NCI-H187 treated with DMSO at 0.1 percent for 48 hours (cell line): ENCODE measurements around the gene TSPAN18.

ENCODE experiments used
- DNase-seq: peaks from one replicate; lab custom pipeline; 2025; lab: John Stamatoyannopoulos, UW

The TSPAN18 gene, protein sequence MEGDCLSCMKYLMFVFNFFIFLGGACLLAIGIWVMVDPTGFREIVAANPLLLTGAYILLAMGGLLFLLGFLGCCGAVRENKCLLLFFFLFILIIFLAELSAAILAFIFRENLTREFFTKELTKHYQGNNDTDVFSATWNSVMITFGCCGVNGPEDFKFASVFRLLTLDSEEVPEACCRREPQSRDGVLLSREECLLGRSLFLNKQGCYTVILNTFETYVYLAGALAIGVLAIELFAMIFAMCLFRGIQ

DNA sequence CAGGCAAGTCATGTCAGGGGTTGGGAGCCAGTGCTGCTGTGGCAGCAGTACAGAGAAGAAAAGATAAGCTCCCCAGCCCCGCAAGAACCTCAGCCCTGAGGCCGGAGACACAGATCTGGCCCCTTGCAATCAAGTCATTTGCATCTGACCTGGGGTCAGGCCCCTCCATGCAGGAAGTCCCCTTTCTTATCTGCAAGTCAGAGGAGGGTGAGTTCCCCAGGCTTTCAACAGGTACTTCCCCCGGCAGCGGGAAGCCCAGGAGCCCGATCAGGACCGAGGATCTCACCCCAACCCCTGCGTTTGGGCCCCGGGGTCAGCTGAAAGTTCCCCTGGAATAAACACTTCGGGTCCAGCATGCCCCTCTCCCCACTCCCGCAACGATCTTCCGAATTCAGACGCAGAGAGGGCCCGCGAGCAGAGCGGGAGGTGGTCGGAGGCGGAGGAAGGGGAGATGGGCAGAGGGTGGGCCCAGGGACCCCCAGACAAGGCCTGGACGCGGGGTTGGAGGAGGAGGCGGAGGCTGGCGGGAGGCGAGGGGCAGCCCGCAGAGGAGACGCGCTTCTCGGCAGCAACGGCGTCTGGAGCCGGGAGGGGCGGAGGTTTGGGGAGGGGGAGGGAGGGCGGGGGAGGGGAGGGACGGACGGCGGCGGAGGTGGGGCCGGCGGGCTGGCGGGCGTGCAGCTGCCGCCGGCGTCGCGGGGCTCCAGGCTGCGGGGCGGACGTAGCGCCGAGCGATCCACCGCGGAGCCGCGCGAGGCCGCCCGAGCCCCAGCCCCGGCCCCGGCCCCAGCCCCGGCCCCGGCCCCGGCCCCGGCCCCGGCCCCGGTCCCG lies at the start of gene TSPAN18:
TSPAN18 (plus strand) TSS at position 680 of the 831 bp plus-strand sequence. CDS start 179,455 bp downstream, outside the sequence.
- DNase-seq: no peak

DNA sequence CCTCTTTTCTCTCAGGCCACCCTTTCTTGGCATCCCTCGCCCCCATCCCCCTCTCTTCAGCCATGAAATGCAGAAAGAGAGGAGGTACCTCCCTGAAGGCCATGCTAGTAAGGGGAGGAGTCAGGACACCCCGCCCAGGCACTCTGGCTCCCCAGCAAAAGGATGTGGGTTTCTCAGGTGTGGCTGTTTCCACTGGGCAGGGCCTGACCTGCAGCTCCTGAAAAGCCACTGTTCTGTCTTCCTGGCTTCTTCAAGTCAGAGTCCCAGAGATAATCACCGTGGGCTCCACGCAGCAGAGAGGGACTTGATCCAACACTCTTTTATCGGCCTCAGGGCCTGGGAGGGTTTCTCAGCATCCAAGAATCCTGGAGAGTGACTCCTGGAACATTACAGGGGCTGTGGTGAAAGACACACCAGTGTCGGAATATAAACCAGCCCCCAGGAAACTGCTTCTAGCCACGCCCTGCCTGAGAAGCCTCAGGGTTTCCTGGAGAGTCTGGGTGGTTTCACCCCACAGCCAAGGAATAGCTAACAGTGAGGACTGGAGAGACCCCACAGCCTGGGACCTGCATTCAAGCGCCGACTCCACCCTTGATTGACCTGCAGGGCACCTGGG lies 45.7 kb upstream of the TSPAN18 start:
- no peak for DNase-seq

DNA sequence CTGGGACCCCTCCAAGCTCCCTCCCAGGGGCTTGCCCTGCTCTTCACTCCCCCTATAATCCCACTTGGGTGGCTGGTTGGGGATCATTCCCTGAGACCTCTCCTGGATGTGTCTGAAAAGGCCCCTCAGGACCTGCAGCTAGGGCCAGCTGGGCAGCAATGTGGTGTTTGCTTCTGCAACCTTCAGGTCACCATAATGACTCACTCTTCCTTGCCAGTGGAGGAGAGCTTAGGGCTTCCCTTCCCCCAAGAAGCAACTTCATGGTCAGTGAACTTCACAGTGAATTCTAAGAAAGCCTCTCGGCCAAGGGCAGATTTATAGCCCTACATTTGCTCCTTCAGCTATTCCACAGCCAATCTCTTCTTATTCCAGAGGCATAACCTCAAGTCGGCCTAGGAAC lies 45.1 kb upstream of the TSPAN18 start:
- no peak for DNase-seq

DNA sequence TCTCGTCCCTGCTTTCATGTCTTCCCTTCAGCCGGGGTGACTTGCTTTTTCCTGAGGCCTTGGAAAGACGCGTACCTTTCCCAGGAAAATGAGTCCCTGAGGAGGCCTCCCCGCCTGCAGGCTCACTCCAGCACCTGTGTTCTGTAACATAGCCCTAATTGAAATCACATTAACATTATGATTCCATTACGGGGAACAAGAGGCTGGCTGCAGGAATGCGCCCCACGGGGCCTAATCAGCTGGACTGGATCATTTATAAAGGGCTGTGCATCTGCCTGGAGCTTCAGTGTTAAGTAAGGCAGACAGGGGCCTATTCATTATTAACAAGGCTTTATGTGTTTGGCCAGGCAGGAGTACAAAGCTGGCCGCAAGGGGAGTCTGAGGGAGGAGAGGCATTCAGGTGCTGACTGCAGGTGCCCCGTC lies 41.9 kb upstream of the TSPAN18 start:
- no peak for DNase-seq

DNA sequence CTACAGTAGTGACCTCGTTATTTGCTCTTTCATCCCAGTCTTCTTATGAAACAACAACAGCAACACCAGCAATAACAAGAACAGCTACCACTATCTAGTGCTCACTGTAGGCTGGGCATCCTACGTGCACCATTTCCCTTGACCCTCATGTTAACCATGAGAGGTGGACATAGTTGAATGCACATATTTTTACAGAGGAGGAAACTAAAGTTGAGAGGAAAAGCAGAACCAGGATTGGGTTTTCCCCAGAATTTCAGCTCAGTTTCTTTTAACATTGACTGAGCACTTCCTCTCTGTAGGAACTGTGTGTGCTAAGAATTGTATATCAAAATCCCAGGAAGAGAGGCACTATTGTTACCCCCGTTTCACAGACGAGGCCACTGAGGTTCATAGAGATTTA lies 39.4 kb upstream of the TSPAN18 start:
- no peak for DNase-seq

DNA sequence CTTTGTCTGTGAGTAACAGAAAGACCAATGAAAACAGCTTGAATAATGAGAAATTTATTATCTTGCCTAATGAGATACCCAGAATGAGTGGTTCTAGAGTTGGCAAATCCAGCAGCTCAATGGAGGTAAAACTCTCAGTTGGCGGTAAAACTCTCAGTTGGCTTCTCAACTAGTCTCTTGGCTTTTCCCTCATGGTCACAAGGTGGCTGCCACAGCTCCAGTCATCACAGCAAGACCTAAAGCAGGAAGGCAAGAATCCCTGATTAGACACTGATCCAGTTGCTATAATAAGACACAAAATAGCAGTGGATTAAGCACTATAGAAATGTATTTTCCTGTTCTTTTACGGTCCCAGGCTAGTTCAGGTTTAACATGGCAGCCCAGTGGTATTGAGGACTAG lies 37.5 kb upstream of the TSPAN18 start:
- no peak for DNase-seq

DNA sequence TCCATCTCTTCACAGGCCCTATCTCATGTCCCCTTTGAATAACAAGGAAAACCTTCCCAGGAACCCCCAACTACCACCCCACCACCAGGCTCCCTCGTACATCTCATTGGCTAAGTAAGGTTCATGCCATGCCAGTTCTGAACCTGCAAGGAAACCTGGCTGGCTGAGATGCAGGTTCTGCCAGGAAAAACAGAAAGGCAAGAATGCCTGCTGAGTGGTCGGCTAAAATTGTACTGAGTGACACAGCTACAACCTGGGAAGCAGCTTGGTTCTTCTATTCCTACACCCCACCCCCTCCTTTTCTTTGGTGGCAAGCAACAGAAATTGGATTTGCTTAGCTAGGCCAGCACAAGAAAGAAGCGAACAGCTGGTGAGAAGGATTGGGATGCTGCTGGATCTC lies 36.1 kb upstream of the TSPAN18 start:
- no peak for DNase-seq

DNA sequence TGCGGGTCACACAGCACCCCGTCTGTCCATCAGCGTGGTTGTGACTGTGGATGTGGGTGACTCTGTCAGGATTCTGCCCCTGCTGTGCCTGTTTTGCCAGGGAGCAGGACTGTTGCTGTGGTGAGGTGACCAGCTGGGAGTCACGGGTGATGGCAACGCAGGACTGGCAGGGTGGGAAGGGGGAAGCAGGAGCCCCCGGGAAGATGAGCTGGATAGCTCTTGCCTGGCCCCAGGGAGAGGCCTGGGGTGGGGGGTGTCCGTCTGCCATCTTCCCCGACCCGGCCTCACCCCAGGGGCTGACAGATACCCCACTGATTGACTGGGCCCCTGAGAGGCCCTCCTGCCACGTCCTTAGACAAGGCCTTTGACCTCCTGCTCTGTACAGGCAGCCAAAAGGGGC lies 34.3 kb upstream of the TSPAN18 start:
- no peak for DNase-seq

DNA sequence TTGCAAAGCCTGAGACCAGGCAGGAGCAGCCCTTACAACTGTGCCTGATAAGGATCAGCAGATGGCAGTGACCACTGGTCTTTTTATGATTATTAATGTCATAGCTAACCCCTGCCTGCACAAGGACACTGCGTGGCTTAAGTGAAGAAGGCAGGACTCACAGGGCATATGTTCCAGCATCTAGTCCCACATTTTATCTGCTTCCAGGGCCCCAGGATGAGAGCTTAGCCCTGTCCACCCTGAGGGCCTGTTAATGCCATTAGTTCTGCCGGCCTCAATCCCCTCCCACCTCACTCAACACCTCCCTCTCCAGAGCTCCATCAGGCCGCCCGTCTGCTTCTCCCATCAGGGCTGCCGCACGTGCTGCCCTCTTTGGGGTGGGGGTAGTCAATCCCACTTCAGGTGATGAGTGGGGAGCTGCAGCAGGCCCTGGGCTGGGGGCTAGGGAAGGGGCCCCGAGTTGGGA lies 33.1 kb upstream of the TSPAN18 start:
- no peak for DNase-seq

DNA sequence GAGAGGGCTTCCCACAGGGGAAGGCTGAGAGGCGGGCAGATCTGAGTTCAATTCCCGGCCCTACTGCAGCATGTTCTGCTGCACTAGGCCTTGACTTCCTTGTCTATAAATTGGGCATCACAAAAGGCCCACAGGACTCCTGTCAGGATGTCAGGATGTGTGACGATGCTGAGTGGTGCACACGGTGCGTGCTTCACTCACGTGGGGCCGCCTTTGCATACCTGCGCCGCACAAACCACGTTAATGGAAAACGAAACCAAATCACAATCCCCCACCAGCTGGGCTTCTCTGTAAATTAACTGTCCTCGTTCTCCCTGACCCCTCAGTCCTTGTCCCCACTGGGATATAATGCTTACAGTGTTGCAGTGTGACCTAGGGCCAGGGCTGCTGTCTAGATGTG lies 32.3 kb upstream of the TSPAN18 start:
- DNase-seq: no peak

DNA sequence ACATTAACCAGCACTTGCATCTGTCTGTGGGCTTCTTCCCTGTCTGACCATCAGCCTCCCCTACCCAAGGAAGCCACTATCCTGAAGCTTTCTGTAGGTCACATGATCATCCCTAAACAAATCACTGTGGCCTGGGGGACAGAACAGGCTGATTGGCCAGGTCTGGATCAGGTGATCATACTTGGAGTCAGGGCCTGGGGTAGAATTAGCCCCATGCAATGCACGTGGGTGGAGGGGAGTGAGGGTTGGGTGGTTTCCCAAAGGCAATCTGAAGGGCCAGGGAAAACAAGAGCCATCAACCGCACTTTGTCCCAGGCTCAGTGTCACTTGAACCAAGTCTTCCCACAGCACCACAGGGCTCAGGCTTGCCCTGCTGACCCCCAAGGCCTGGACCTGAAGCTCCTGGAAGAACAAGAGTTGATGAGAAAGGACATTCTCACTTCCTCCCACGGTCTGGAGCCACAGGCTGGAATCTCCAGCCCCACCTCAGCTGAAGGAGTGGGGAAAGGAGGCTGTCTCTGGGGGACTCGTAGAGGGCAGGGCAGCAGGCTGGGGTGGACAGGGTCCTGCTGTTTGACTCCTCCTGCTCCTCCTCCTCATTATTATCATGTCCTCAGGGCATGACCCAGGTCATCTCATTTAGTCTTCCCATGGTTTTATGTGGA lies 31.5 kb upstream of the TSPAN18 start:
- no peak for DNase-seq

DNA sequence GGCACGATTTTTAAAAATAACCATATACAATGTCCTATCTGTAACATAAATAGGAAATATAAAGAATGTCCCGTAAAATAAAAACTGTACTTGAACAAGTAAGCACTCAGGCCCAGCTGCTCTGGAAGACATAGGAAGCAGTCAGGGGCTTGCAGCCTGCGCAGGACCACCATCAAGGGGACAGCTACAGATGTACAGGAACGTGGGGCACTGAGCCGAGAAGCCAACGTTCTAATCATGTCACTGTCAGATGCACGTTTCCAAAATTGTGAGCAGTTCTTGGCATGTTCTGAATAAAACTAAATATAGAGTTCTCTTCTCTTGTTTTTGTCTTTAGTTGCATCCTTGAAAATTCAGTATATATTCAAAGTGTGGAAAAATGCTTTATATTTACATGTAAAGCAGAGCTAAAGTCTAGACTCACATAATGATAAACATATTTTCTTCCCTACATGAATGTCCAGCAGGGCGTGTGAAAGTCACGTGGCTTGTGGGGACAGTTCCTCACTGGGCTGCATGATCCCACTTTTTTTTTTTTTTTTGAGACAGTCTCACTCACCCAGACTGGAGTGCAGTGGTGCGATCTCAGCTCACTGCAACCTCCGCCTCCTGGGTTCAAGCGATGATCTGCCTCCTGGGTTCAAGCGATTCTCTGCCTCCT lies 28.4 kb upstream of the TSPAN18 start:
- DNase-seq: no peak

DNA sequence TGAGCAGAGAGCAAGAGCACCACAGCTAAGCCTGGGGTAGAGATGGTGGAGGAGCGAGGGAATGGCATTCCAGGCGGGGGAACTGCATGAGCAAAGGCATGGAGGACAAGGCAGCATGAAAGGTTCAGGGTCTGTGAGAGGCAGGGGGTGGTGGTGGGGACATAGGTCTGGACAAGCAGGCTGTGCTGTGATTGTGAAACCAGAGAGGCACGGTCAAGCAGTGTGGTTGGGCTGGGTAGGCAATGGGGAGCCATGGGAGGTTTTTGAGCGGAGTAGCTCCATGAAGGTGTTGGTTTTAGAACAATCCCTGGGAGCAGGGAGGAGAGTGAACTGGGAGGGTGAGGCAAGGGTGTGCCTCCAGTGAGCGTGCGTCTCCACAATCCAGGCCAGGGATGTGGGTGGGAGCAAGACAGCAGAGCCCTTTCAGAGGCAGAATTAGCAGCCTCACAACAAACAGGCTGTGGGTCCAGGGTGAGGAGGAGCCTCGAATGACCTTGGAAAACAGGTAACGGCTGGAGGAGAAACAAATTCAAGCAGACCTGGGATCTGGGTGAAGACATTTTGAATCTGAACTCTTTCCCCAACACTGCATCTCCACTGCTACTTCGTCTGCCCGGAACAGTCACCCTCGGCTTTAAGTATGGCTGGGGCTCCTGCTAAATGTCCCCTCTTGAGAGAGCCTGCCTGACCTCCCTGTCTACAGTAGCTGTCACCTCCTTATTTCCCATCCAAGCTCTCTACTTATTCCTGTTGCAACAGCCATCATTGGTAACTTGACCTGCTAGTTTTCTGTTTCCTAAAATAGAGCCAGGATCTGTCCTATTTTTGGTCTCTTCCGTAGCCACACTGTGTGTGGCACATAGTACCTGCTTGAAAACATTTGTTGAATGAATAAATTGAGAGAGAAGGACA lies 27.0 kb upstream of the TSPAN18 start:
- DNase-seq: no peak

DNA sequence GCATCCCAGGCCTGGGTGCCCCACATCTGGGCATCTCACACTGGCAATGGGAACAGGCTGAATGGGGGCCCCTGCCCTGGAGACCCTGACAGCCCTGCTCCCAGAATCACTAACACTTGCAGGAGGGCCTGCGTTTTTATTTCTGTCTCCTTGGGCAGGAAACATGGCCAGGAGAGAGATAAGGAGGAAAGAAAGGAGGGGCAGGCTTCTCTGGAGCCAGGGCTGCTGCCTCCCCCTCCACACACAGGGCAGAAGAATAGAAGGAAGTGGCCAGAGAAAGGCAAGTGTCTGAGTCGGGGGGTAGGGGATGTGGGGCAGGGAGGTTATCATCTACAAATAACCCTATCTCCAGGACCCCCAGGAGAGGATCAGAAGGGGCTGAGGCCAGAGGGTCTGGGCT lies 25.5 kb upstream of the TSPAN18 start:
- DNase-seq: no peak

DNA sequence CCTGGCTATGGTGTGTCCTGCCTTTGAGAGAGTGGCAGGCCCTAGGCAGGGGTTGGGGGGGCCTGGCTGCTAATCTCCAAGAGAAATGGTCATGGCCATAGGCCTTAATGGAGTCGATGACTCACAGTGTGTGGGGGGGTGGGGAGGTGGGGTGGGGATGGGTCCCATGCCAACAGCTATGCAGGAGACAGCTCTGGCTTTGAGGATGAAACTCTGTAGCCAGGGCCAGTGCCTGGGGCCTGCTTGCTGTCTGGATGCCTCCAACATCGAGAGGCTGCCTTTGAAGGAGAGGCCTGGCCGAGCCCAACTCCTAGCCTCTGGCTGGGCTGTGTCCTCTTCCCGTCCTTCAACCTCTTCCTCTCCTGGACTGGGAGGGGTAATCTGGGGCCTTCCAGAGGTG lies 23.9 kb upstream of the TSPAN18 start:
- DNase-seq: no peak

DNA sequence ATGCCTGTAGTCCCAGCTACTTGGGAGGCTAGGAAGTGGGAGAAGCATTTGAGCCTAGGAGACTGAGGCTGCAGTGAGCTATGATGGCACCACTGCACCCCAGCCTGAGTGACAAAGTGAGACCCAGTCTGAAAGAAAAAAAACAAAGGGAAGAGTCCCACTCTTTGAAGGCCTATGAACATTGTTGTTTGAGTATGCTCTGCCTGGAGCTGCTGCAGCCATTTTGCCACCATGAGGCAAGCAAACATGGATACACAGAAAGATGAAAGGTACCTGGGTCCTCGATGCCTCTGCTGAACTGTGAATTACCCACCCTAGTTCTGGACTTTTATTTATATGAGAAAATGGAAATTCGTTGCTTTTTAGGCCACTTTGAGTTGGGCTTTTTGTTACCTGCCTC lies 19.7 kb upstream of the TSPAN18 start:
- DNase-seq: no peak

DNA sequence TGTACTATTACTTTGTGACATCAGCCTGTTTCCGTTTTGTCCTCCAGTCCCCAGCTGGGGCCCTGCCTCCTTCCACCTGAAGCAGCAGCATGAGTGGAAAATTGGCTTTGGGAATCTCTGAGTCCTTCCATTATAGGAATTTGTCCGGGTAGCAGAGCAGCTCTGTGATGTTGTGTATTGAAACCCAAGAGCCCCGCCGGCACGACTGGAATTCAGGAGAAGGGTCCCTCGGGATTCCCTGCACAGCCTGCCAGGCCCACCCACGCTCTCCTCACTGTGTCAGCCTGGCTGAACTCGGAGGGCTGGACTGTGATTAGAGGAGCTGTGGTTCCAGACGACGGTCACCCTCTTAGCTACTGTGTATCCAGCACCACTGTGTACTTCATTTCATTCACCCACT lies 18.8 kb upstream of the TSPAN18 start:
- no peak for DNase-seq

DNA sequence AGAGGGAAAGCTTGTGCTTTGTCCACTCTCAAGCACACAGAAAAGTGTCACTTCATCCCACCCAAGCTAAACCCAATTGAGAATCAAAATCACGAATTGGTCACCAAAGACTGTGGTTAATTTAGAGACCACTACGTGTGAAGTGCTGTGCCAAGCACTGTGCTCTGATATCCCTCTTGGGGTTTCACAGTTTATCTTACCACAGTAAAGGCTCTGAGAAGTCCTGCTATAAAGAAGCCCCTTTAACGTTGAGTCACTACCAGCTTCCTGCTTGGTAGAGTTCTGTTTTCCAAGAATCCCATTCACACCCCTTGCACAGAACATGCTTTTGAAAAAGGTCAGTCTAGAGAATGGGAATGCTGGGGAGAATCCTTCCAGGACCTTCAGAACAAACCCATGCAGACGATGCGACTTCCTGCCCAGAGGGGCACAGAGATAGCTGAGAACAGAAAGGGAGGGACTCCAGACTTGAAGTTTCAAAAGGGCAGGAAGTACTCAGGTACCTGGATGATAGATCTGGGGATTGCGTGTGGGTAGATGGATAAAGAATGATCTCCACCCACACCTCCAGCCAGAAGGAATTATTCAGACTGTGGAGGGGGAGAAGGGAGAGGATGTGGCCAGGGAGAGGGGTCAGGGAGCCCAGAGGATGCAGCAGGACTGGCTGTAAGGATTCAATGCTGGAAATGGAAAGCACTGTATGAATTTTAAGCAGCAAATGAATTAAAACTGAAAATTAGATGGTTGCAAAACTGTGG lies 18.1 kb upstream of the TSPAN18 start:
- DNase-seq: no peak

DNA sequence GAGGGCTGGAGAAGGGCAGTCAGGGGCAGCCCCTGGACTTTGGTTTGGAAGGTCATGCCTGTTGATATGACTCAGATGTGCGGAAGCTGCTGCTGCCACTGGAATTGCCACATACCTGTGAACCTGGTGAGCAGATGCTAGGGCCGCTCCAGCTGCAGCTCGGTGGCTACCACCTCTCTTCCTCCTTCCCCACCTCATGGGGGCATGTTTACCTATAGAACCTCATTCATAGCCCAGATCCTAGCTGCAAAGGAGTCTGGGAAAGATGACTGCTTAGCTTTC lies 17.5 kb upstream of the TSPAN18 start:
- DNase-seq: no peak

DNA sequence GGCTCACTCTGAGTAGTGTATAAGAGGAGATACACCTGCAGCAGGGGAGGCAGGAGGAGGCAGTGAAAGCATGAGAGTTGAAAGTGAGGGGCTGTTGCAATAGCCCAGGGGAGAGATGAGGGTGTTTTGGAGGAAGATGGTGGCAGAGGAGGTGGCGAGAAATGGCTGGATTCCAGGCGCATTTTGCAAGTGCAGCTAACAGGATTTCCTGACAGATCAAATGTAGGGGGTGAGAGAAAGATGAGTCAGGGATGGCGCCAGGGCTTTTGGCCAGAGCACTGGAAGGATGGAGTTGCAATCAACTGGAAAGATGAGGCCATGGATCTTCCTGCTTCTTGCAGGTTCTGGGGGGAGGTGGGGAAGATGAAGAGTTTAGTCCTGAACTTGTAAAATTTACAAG lies 16.8 kb upstream of the TSPAN18 start:
- DNase-seq: no peak
